T-cell (primary cell): ENCODE data around the gene HERC3. TPM values are rescaled to one million over a fixed set of nuclear protein-coding genes. Genes with fewer than 3 reads are reported as not detected.

Source experiments
- ATAC-seq, 4 experiments: fragments of 200-7000 bp in 3 of 4; fragments of 150-1000 bp in 1 of 4; cut with Tn5 transposase; replicated peaks in 1 of 4; 1 replicate in 3 of 4; 2 replicates in 1 of 4; pipeline ENCODE4 v1.10.0; 2021; ENCODE audit warnings: moderate library complexity in 3 of 4, mild to moderate bottlenecking in 2 of 4, moderate number of reproducible peaks in 1 of 4
- CTCF ChIA-PET, 2 donors: fragments of 300-600 bp; sonication (Branson Sonifier 250); formaldehyde crosslinking; loops; one replicate each; lab custom pipeline; 2022; ENCODE audit warnings: antibody characterized with exemption in 2 of 2; lab: Charles Lee
- POLR2A ChIA-PET, 2 donors: fragments of 300-600 bp; sonication (Branson Sonifier 250); formaldehyde crosslinking; loops; one replicate each; lab custom pipeline; 2022; ENCODE audit warnings: antibody characterized with exemption in 2 of 2; lab: Charles Lee
- DNase-seq, 35 experiments: peaks; one replicate each; pipeline versions ENCODE4 v3.0.0 to v3.0.0-alpha.2; 2013 to 2023
- H3K27ac ChIP-seq: one replicate; pipeline ENCODE4 v1.5.1; 2013; ENCODE audit warnings: low read length
- H3K27me3 ChIP-seq, 2 experiments: replicated peaks in 1 of 2; 1 replicate in 1 of 2; 2 replicates in 1 of 2; pipeline versions ENCODE4 v1.6.1 to v1.7.0; 2013; ENCODE audit warnings: low read length in 1 of 2, mixed read lengths in 1 of 2; ENCODE audit not compliant: control insufficient read depth in 2 of 2, insufficient read depth in 2 of 2; ENCODE audit errors: extremely low read depth in 1 of 2
- H3K36me3 ChIP-seq, 2 donors: 1 replicate in 1 of 2; 2 replicates in 1 of 2; pipeline versions ENCODE4 v1.6.1 to v1.7.0; 2013; ENCODE audit warnings: low read length in 1 of 2; ENCODE audit not compliant: control insufficient read depth in 2 of 2, insufficient read depth in 1 of 2; ENCODE audit errors: extremely low read depth in 1 of 2
- H3K4me1 ChIP-seq, 2 experiments: 1 replicate in 1 of 2; 2 replicates in 1 of 2; pipeline versions ENCODE4 v1.6.1 to v1.7.0; 2013; ENCODE audit warnings: low read length in 2 of 2, mixed read lengths in 1 of 2; ENCODE audit not compliant: insufficient read depth in 2 of 2, control insufficient read depth in 1 of 2; ENCODE audit errors: extremely low read depth in 1 of 2
- H3K4me3 ChIP-seq, 2 donors: 1 replicate in 1 of 2; 2 replicates in 1 of 2; pipeline versions ENCODE4 v1.5.1 to v1.7.0; 2013; ENCODE audit warnings: mild to moderate bottlenecking in 2 of 2, low read length in 1 of 2, moderate library complexity in 1 of 2; ENCODE audit not compliant: control insufficient read depth in 1 of 2; ENCODE audit errors: extremely low read depth in 1 of 2
- H3K9me3 ChIP-seq: 2 replicates; pipeline ENCODE4 v1.7.0; 2013
- H3K27ac Mint-ChIP-seq, 2 donors: one replicate each; pipeline ENCODE4 v1.8.0; 2020 to 2021; ENCODE audit warnings: mild to moderate bottlenecking in 2 of 2, mixed read lengths in 2 of 2
- H3K27me3 Mint-ChIP-seq, 2 donors: one replicate each; pipeline ENCODE4 v1.8.0; 2021 to 2022; ENCODE audit warnings: mixed read lengths in 2 of 2
- H3K36me3 Mint-ChIP-seq: one replicate; pipeline ENCODE4 v1.8.0; 2021; ENCODE audit warnings: mixed read lengths
- H3K4me1 Mint-ChIP-seq, 3 donors: one replicate each; pipeline ENCODE4 v1.8.0; 2020 to 2022; ENCODE audit warnings: mixed read lengths in 3 of 3, mild to moderate bottlenecking in 1 of 3
- H3K4me3 Mint-ChIP-seq, 3 donors: one replicate each; pipeline ENCODE4 v1.8.0; 2020 to 2022; ENCODE audit warnings: mild to moderate bottlenecking in 3 of 3, mixed read lengths in 3 of 3, moderate library complexity in 3 of 3
- H3K9me3 Mint-ChIP-seq, 3 donors: one replicate each; pipeline ENCODE4 v1.8.0; 2020 to 2022; ENCODE audit warnings: mixed read lengths in 3 of 3
- WGBS: methylation state at CpG from one replicate; pipeline ENCODE4 v1.1.5; 2013; ENCODE audit warnings: missing lambda C conversion rate; ENCODE audit not compliant: insufficient coverage; 5-methylcytosine and 5-hydroxymethylcytosine counted together
- total RNA-seq, 35 experiments: library from RNA in 6 of 35; stranded (reverse) in 6 of 35; fragments of 120-200 nt in 1 of 35; gene quantifications; one replicate each; pipeline versions ENCODE4 v1.2.1 to v1.2.4 and lab custom pipeline; 2013 to 2026

The HERC3 gene
- total RNA-seq, 5 donors from 2014 or later (not counting 1 experiment from before 2014, with no cell fraction given): 68.4 to 91.5 (median 73.6) TPM

DNA sequence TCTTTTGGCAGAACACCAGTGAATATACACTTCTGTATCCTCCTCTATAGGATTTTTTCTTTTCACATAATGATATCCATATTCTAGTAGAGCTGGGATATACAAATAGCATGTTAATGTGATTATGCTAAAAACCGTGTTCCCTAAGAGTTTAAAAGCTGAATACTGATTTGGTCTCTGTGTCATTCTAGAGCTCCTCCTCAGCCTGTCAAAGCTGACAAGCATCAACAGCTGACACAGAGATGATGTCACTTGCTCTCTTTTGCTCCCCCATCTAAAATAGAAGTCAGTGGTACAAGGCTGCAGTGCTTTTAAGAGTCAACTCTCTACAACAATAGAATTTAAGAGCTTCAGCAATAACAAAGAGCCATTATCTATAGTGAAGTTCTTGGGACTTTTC lies 17.1 kb upstream of the HERC3 start:
- Histone ChIP-seq H3K9me3 (no peaks in the 10 kb centered on the region), H3K27ac (no peak overlapping the region), H3K4me1 (no peaks in the 10 kb centered on the region), H3K36me3 (no peaks in the 10 kb centered on the region), H3K4me3 (no peak overlapping the region), H3K27me3 (no peaks in the 10 kb centered on the region)
- no CpG with 5 or more reads among the region's 1 CpG for WGBS
- Mint-ChIP-seq H3K4me1 (no peaks in the 10 kb centered on the region), H3K27me3 (no peaks in the 10 kb centered on the region), H3K36me3 (no peaks in the 10 kb centered on the region), H3K4me3 (no peak overlapping the region), H3K9me3 (no peaks in the 10 kb centered on the region), H3K27ac (no peak overlapping the region)
- ATAC-seq: no peak
- ChIA-PET POLR2A (interaction anchor here in 1 of 2 donors (0.5 kb wide), 1 partner anchor 364 kb away, joined by 7 read pairs; no protein-coding TSS in a partner anchor), CTCF (no interaction called here)
- DNase-seq: no peak

DNA sequence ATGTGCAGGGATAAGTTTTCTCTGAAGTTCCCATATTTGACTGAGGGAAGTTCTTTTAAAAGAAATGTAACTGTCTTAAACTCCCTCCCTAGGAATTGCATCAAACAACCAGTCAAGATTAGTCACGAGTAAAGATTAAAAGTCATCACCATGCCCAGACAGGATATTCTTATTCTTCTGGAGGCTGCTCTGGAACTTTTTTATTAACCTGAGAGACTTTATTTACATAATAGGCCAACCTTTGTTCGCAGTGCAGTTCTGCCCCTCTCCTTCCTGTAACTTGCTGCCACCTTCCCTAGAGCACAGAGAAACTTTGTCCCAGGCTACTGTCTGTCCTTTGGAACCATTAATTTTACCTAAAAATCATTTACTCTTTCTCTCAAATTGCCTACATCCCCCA lies 9.8 kb upstream of the HERC3 start:
- CTCF ChIA-PET: no interaction called here
- H3K4me3 ChIP-seq: no peak overlapping the region
- ATAC-seq (no peak), DNase-seq (no peak)
- POLR2A ChIA-PET: no interaction called here
- no peaks in the 10 kb centered on the region for H3K9me3 ChIP-seq
- Mint-ChIP-seq H3K9me3 (peaks cover 0 to 5% (median 0%) of the 10 kb centered on the region in 3 donors), H3K27ac (no peak overlapping the region), H3K36me3 (no peaks in the 10 kb centered on the region), H3K4me3 (no peak overlapping the region), H3K27me3 (no peaks in the 10 kb centered on the region), H3K4me1 (no peaks in the 10 kb centered on the region)
- H3K27ac ChIP-seq: no peak overlapping the region
- no peaks in the 10 kb centered on the region for H3K4me1 ChIP-seq
- no peaks in the 10 kb centered on the region for H3K27me3 ChIP-seq
- no peaks in the 10 kb centered on the region for H3K36me3 ChIP-seq
- 74% methylated on average over 2 of the region's 2 CpGs for WGBS

DNA sequence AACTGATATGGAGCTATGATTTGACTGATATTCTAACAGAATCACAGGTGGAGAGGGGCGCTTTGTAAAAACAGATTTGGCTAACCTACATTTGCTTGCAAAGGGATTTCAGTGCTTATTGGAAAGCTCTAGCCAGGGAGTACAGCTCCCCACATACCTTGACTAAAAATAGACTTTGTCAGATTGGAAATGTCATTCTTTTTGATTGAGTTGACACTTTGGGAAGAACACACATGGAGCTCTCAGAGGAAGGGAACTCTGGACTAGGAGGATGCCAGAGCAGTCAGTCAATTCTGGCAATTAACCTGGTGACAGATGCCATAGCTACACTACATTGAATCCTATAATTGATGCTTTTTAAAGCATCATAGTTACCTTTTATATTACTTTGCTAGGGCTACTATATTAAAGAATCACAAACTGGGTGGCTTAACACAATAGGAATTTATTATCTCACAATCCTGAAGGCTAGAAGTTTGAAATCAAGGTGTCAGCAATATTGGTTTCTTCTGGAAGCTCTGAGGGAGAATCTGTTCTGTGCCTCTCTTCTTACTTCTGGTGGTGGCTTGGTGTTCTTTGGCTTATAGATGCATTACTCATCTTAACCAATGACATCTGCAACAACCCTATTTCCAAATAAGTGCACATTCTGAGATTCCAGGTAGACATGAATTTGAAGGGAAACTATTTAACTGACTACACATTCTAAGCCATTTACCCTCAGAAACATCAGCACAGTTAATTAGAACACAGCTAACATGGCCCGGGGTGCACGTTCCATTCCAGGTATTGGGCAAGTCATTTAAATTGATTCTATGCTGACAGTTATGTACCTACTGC lies 8.4 kb upstream of the HERC3 start:
- H3K4me3 ChIP-seq: no peak overlapping the region
- ATAC-seq (no peak), DNase-seq (no peak)
- Mint-ChIP-seq H3K9me3 (peaks cover 0 to 5% (median 0%) of the 10 kb centered on the region in 3 donors), H3K36me3 (no peaks in the 10 kb centered on the region), H3K4me3 (no peak overlapping the region), H3K27ac (no peak overlapping the region), H3K4me1 (no peaks in the 10 kb centered on the region), H3K27me3 (no peaks in the 10 kb centered on the region)
- no peaks in the 10 kb centered on the region for H3K9me3 ChIP-seq
- CTCF ChIA-PET: interaction anchor here in 1 of 2 donors (0.6 kb wide), 2 partner anchors 84 to 574 kb away, joined by 3 to 4 read pairs; no protein-coding TSS in a partner anchor
- WGBS: no CpG with 5 or more reads among the region's 3 CpGs
- H3K36me3 ChIP-seq: no peaks in the 10 kb centered on the region
- H3K27me3 ChIP-seq: no peaks in the 10 kb centered on the region
- POLR2A ChIA-PET: interaction anchor here in 1 of 2 donors (0.6 kb wide), 1 partner anchor 937 kb away, joined by 3 read pairs; no protein-coding TSS in a partner anchor
- H3K27ac ChIP-seq: no peak overlapping the region
- no peaks in the 10 kb centered on the region for H3K4me1 ChIP-seq

DNA sequence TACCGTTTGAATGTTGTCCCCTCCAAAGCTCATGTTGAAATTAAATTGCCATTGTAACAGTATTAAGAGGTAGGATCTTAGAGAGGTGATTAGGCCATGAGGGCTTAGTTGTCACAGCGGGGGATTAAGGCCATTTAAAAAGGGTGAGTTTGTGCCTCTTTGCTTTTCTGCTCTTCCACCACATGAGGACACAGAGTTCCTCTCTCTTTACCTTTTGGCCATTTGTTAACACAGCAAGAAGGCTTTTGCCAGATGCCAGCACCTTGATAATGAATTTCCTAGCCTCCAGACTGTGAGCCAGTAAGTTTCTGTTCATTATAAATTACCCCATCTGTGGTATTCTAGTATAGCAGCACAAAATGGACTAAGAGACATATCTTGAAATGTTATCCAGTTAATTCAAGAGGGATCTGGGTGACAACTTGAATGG lies 7.8 kb upstream of the HERC3 start:
- H3K27ac Mint-ChIP-seq: no peak overlapping the region
- peaks cover 0 to 5% (median 0%) of the 10 kb centered on the region in 3 donors for H3K9me3 Mint-ChIP-seq
- ChIA-PET POLR2A (no interaction called here), CTCF (interaction anchor here in 1 of 2 donors (0.6 kb wide), 1 partner anchor 574 kb away, joined by 4 read pairs; no protein-coding TSS in a partner anchor)
- no peak overlapping the region for H3K4me3 ChIP-seq
- no peaks in the 10 kb centered on the region for H3K27me3 ChIP-seq
- ATAC-seq: no peak
- 100% methylated on average over 1 of the region's 2 CpGs for WGBS
- no peak for DNase-seq
- no peaks in the 10 kb centered on the region for H3K4me1 Mint-ChIP-seq
- no peaks in the 10 kb centered on the region for H3K27me3 Mint-ChIP-seq
- no peaks in the 10 kb centered on the region for H3K9me3 ChIP-seq
- H3K27ac ChIP-seq: no peak overlapping the region
- H3K4me3 Mint-ChIP-seq: no peak overlapping the region
- H3K36me3 ChIP-seq: no peaks in the 10 kb centered on the region
- H3K36me3 Mint-ChIP-seq: no peaks in the 10 kb centered on the region
- H3K4me1 ChIP-seq: no peaks in the 10 kb centered on the region

DNA sequence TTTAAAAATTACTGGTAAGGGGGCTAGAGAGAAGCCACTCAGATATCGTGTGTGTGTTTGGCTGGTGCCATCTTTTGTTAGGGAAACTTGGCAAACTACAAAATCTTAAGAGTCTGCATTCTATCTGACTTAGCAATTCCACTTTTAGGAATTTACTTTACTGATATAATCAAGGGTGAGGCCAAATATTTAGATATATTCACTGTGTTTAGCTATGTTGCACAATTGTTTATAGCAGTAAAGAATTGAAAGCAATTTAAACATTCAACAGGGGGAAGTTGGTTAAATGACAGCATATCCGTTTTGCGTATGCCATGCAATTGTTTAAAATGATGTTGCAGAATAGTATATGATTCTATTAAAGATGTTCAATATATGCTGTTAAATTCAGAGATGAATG lies 6.4 kb upstream of the HERC3 start:
- H3K4me1 ChIP-seq: peaks cover 0 to 2% of the 10 kb centered on the region in 2 experiments
- H3K27me3 ChIP-seq: no peaks in the 10 kb centered on the region
- Mint-ChIP-seq H3K4me3 (no peak overlapping the region), H3K9me3 (peaks cover 0 to 5% (median 0%) of the 10 kb centered on the region in 3 donors), H3K4me1 (no peaks in the 10 kb centered on the region), H3K36me3 (no peaks in the 10 kb centered on the region), H3K27me3 (no peaks in the 10 kb centered on the region), H3K27ac (no peak overlapping the region)
- H3K27ac ChIP-seq: no peak overlapping the region
- no peaks in the 10 kb centered on the region for H3K36me3 ChIP-seq
- ChIA-PET CTCF (no interaction called here), POLR2A (interaction anchor here (0.6 to 0.7 kb wide), 3 partner anchors 27 to 309 kb away, joined by 3 to 7 read pairs (median 3); no protein-coding TSS in a partner anchor)
- no peak for ATAC-seq
- H3K9me3 ChIP-seq: no peaks in the 10 kb centered on the region
- no peak overlapping the region for H3K4me3 ChIP-seq
- no peak for DNase-seq
- WGBS: no CpG with 5 or more reads among the region's 3 CpGs

DNA sequence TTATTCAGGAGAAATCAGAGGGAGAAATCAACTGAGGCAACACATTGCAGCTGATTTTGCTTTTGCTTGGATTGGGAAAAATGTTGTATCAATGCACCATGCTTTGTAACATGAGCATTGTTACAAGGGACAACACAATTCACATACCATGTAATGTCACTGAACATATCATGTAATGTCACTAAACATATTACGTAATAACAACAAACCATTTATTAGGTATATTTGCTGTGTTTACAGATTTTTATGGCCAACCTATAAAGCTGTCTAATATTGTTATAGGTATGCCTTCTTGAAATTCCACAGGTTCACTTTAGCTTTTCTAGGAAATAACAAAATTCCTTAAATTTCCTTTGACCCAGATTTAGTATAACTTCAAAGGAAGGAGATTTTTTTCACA lies 5.0 kb upstream of the HERC3 start:
- H3K27me3 Mint-ChIP-seq: no peaks in the 10 kb centered on the region
- peaks cover 0 to 5% (median 0%) of the 10 kb centered on the region in 3 donors for H3K9me3 Mint-ChIP-seq
- ATAC-seq (no peak), DNase-seq (no peak)
- ChIA-PET POLR2A (no interaction called here), CTCF (no interaction called here)
- Histone ChIP-seq H3K4me1 (peaks cover 2 to 10% of the 10 kb centered on the region in 2 experiments), H3K4me3 (no peak overlapping the region), H3K27ac (no peak overlapping the region), H3K36me3 (no peaks in the 10 kb centered on the region), H3K27me3 (no peaks in the 10 kb centered on the region), H3K9me3 (no peaks in the 10 kb centered on the region)
- no CpG with 5 or more reads among the region's 1 CpG for WGBS
- H3K27ac Mint-ChIP-seq: no peak overlapping the region
- H3K4me3 Mint-ChIP-seq: no peak overlapping the region
- H3K36me3 Mint-ChIP-seq: no peaks in the 10 kb centered on the region
- H3K4me1 Mint-ChIP-seq: peaks cover 6 to 12% (median 12%) of the 10 kb centered on the region in 3 donors
